NCI-H748 (cell line): ENCODE results near the gene RSPH3.
A peak's percentile ranks its signal among the peaks of the same experiment; 100 is the strongest.

Experiments used
- DNase-seq: peaks from one replicate; lab custom pipeline; 2025; ENCODE audit not compliant: unreplicated experiment; lab: John Stamatoyannopoulos, UW

RSPH3 gene

GRCh38 chr6:158938220-158938619 is 61.8 kb downstream of the RSPH3 start:
- DNase-seq, result no peak

- no peak for DNase-seq
These were observed 65.8 kb downstream of the RSPH3 start for GRCh38 chr6:158934157-158934556.

DNA sequence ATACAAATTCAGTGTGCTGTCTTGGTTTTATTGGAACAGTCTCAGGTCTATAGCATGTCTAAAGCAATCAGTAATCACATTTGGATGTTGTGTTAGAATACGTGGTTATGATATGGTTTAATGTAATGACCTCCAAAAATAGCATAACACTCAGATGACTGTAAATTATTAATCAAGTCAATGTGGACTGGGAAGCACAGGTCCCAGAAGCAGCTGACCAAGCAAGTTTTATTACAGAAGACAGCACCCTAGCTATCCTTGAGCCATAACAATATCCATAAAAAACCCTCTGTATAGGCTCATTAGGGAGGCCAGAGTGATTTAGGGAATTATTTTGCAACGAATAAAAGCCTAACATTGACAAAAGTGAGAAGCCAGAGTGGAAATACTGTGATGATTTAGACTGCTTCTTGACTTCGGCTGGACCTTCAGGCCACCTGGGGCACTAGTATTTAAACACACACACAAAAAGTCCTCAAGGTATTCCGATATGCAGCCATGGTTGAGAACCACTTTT is 66.9 kb downstream of the RSPH3 start:
- no peak for DNase-seq

- no peak for DNase-seq
These were observed 71.9 kb downstream of the RSPH3 start for GRCh38 chr6:158928068-158928467.

- DNase-seq, result no peak
These were observed 73.6 kb downstream of the RSPH3 start for GRCh38 chr6:158926414-158926813.

- DNase-seq, result no peak
These were observed 75.2 kb downstream of the RSPH3 start for GRCh38 chr6:158924499-158925455.

- DNase-seq, result peak; percentile 89
These were observed 76.0 kb downstream of the RSPH3 start for GRCh38 chr6:158923805-158924498.
